GM19455 (cell line): ENCODE measurements around the gene HOXB5.

Experiments
- ATAC-seq: cut with Tn5 transposase; IDR thresholded peaks from one replicate; pipeline ENCODE4 v1.9.1; 2021; ENCODE audit not compliant: unreplicated experiment

HOXB5 gene

DNA sequence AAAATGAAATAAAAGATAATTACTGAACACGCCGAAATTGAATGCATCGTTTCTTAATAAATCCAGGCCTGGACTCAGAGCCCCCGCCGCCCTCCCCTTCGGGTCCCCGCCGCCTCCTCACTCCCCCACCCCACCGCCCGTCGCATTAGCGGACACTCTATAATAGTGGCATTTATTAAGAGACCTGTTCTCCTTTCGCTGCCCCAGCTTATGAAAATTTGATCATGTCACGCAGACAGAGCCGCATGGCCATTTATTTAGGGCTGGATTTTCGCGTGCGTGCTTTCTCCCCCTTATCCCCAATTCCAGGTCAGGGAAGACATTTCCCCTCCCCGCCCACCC lies 42.4 kb downstream of the HOXB5 start:
- ATAC-seq = no peak

DNA sequence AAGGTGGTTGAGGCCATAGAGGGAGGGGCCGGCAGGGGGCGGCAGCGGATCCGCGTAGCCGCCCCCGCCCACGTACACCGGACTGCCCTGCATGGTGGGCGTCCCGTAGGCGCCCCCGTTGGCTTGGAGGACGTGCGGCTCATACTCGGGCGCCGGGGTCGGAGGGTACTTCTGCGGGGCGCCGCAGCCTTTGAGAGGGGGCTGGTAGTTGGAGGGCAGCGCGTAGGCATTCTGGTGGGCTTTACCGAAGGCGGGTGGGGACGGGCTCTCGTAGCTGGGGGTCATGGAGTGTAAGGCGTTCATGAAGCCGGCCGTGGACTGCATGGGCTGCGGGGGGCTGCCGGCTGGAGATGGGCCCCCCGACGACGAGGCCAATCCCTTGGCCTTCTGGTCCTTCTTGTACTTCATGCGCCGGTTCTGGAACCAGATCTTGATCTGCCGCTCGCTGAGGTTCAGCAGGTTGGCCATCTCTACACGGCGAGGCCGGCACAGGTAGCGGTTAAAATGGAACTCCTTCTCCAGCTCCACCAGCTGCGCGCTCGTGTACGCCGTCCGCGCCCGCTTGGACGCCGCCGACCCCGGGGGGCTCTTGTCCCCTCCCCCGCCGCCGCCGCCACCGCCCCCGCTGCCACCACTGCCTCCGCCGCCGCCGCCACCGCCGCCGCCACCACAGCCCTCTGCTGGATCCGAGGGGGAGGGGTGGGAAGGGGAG lies 42.9 kb downstream of the HOXB5 start:
- no peak for ATAC-seq

DNA sequence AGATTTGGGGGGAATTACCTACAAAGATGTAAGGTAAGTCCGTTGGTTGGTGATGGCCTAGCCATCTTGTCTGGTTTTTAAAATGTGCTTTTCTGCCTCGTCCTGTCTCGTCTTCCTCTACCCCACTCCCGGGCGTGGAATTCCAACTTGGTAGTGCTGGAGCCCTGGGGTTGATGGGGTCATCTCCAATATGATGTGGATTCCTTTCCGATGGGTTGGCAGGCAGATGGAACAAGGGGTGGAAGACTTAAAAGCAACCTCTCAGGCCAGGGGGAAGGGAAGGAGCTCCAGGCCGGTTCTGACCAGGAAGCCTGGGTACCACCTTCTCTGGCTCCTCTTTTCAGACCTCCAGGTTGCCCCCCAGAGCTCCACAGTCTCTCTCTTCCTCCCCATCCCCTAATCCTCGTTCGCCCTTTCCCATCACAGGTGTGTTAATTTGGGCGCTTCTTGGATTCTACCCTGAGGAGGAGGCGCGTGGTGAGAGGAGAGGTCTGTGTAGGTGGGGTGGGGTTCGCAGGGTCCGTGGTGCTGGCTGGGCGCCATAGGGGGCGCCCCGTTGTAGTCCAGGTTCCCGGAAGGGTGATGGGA lies 43.6 kb downstream of the HOXB5 start:
- ATAC-seq = no peak

DNA sequence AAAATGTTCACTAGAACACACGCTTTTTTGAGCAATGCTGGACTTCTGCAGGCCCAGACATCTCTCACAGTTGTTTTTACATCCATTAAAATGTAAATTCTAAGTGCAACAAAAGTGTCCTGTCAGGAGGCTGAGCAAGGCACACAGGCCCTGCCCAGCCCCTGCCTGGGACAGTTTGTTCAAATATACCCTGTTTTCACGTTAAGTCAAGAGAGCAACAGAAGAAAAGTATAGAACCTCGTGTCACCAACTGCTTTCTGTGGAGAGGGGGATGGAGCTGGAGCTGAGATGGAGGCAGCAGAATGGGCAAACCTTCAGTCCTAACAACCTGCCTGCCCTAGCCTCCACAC lies 44.3 kb downstream of the HOXB5 start:
- ATAC-seq = no peak

DNA sequence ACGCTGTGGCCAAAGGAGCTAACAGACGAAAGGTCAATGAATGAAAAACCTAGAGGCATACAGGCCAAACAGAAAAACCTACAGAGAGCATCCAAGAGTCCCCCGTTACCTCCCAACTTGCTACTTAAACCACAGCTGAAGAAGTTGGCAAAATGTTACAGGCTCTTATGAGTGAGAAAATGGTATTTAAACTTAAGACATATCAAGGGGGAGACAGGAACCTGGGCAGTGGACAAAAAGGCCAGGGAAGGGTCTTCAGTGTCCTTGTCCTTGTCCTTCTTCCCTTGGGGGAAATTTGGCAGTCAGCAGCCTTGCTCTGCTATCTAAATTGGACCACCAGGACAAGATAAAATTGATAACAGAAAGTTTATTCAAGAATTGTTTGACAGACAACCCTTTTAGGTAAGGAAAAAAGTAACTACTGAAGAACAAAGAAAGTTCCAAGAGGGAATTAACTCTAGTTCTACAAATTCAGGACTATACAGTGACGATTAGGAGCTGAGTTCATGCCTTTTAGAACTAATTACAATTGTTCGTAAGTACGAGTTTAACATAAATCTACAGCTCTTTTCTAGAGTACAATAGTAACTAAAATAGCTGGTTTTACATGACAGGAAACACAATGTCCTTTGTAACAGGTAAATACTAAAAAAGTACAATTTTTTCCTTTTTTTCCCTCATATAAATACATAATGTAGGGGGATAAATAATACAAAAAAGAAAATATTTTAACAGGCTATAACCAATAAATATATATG lies 44.9 kb downstream of the HOXB5 start:
- no peak for ATAC-seq

DNA sequence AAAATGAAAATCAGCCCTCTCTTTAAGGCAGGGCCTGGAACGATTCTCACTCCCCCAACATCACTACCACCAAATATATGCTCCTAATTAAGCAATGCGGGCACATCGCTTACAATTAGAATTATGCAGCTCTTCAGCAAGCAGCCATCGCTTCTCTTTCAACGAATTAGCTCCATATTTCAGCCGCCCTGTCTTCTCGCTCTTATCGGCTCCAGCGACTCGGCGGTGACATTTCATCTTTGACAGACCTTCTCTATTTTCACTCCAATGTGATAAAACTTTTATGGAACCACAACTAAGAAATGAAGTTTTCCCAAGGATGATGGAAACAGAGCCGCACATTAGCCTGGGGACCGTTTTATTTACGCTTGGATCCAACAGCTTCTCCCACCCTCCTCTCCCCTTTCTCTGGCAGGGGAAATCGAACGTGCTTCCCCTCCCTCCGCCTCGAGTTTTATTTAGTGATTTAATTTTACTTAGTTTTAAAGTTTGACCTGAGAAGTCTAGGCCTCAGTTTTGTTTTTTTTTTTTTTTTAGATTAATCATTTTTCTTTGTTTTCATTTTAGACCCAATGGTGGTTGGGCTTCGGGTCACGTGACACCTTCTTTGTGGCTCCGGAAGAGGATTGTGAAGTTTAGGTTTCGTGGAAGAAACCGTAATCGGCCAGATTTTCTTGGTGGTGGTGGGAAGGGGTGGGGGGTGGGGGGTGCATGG lies 45.6 kb downstream of the HOXB5 start:
- ATAC-seq = no peak

DNA sequence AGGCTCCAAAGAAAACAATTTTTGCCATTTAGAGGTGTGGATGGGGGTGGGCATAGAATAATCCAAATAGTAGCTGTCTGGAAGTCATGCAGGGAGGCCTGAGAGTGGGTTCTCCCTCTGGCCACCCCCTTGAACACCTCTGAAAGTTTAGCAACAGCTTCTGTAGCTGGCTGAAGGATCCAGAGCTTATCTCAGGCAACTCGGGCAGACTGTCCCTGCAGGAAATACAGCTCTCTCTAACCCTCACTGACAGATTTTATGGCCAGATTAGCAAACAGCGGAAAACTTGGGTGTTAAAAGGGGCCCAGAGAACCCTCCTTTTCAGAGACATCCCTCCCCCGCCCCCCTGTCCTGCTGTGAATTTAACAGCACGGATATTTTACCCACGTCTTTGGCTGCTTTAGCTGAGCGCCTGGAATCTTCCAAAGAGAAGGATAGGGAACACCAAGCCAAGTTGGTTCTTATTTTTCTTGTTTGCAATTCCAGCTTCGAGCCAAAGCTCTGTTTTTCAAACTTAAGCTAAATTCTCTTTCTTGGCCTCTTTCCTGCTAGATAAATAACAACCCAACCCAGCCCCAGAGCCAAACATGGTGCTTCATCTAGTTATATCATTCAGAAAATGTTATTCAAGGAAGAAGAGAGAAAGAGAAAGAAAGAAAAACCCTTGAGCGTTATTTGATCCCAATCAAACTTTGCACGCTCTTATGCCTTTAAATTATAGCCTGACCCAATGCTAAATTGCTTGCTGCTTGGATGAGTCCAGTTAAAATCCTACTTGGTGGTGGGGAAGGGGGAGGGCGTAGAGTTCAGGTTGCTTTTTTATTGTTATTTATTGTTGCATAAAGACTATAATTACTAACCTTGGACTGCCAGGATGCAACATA lies 46.4 kb downstream of the HOXB5 start:
- no peak for ATAC-seq

DNA sequence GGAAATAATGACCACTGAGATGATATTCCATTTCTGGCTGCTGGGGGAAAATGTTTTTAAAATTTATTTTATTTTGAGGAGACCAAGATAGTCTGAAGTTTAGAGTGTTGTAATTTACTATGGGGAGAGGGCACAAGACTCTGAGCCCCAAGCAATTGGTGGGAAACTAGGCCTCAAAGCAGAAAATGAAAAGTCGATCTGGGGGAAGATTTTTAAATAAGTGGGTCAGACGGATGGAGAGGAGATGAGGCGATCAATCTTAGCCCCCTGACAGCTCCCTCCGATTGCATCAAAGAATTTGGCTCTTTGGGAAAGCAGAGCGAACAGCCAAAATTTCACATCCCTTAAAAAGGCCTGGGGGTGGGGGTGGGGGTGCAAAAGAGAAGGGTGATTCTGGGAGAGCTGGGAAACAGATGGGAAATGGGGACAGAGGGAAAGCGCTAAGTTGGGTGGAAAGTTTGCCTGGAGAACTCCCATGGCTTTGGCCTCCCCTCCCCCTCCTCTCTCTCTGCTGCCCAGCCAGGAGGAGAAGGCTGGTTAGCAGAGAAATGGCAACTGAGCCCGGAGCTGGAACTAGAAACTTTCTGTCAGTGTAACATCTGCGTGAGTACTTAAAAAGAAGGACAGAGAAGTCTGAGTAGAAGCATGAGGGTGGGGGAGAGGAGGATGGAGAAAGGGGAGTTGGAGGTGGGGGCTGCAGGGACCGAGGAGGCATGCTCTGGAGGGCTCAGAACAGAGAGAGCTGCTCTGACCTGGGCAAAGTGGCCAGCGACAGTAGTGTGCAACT lies 47.2 kb downstream of the HOXB5 start:
- ATAC-seq = no peak

DNA sequence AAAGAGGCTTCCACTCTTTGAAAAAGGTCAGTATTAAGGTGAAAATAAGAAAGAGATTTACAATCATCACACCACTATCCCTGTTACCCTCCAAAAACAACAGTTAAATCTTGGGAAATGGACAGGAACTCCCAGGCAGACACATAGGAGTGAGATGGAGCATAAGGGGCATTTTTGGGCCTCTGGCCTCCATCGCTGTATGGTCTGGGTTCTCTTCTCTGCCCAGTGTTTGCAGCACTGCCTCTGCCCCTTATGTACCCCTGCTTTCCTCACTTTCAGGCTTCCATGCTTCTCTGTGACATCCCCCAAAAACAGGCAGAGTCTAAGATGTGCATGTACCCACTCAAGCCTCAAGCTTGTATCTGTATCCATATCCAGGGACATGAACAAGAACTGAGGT lies 48.0 kb downstream of the HOXB5 start:
- ATAC-seq = no peak

DNA sequence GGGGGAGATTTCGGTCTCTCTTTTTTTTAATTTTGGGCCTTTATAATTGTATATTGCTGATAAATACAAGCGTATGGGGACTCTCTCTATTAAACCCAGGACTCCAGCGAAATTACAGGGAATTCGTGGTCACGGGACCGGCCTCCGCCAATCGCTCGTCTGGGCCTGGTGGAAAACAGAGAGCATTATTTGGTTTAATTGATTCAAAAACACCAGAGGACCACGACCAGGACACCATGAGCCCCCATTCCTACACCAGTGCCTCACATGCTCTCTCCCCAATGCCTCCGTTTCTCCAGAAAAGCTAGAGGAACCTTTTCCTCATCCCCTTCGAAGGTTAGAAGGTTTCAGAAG lies 48.6 kb downstream of the HOXB5 start, which contains the start of gene HOXB2:
Gene HOXB2 (minus strand): TSS at position 88 of the 354 bp plus-strand sequence. CDS start 198 bp downstream, outside the sequence.
- no peak for ATAC-seq

DNA sequence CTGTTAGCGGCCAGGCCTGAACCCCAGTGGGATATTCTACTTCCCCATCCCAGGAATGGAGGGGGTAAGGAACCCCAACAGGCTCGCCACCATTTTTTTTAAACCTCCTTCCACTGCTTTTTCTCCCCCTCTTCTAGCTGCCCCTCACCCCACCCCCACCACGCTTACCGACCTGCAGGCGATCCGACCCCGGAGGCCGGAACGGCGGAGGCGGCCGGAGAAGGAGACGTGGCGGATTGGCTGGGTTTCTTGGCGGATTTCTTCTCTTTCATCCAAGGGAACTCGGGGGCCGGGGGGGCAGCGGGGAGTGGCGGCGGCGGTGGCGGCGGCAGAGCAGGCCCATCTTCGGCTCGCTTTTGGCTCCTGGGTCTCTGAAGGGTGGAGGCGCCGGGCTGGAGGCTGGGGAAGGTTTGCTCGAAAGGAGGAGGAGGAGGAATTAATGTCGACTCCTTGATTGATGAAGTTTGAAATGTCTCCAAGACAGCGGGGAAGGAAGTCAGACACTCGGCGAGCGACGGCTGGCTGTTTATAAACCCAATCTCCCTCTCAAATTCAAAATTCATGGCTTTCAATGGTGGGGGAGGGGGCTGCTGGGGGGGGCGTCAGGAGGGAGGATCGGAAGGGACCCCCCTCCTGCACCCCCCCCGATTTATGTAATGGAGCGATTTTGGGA lies 49.1 kb downstream of the HOXB5 start:
- no peak for ATAC-seq

DNA sequence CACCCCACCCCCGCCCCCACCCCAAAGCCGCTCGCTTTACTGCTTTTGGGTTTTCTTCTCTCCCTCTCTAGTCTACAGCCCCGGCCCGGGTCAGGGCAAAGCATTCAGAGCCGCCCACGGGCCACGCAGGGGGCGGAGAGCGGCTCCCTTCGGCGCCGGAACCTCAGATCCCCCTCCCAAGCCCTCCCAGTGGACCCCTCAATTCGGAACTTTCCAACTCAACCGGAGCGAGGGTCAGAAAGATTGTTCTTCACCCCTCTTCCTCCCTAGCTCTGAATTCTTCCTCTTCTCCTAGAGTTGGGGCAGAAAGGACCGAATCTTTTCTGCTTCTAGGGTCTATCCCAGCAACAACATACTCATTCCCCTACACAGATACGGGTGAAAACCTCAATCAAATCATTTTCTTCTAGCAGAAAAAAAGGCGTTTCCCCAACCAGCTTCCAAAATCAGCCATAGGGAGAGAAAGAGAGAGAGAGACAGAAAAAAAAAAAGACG lies 49.7 kb downstream of the HOXB5 start:
- no peak for ATAC-seq

DNA sequence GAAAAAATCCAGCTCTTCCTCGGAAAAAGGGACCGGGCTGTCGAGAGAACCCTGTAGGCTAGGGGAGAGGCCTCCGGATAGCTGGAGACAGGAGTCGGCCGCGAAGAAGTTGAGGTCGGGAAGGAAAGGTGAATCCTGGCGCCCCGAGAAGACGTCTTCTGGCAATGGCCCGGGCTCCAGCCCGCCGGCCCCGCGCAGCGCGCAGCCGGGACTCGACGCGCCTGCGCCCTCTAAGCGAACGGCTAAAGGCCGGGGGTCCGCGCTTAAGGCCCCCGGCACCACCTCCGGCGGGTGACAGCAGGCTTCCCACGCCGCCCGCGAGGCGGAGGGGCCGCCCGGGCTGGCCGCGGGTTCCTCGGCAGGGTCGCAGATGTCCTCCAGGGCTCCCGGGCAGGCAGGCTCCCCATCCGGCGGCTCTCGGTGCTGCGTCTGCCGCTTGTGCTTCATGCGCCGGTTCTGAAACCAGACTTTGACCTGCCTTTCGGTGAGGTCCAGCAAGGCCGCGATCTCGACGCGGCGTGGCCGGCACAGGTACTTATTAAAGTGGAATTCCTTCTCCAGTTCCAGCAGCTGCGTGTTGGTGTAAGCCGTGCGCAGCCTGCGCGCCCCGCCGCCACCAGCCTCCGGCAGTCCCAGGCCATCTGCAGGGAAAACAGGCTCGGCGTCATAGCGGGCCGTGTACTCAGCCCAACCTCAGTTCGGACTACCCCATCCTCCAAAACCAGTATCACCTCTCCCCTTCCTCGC lies 50.3 kb downstream of the HOXB5 start:
- peak; percentile 64 for ATAC-seq

DNA sequence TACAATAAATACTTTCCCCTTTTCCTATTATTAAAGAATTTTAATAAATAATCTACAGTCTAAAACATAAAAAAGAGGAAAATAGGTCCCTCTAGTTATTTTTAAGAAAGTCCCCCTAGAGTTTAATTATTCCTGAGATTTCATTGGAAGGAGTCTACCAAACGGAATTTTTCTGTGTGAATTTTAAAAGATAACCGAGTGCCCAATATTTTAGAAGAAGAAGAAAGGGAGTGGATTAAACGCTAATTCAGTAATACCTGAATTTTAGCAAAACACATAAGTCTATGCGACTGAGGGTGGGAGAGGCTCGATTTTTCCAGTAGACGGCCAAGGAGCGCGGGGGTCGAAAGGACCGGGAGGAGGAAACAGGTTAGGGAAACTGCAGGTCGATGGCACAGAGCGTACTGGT lies 50.9 kb downstream of the HOXB5 start:
- ATAC-seq = no peak

DNA sequence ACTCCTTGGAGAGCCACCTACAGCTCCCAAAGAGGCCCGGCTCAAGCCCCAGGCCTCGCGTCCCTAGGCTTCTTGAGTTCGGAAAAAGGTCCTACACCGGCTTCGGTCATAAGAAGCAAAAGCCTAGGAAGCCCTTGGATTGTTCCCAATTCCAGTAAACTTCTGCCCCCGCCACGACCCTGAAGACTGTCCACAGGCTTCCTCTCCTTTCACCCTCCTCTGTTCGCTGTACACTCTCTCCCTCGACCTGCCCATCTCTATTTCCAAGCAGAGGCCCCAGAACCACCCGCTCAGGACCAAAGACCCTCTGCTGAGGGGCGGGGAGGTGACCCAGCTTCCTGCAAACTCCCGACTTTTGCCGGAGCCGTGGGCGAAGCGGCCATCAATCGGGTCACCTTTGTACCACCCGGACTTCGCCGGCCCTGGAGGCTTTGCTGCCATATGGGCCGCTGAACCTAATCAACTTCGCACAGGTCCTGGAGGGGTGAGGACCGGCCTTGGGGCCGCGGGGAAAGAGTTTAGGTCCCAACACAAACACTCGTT lies 51.4 kb downstream of the HOXB5 start:
- ATAC-seq = no peak

DNA sequence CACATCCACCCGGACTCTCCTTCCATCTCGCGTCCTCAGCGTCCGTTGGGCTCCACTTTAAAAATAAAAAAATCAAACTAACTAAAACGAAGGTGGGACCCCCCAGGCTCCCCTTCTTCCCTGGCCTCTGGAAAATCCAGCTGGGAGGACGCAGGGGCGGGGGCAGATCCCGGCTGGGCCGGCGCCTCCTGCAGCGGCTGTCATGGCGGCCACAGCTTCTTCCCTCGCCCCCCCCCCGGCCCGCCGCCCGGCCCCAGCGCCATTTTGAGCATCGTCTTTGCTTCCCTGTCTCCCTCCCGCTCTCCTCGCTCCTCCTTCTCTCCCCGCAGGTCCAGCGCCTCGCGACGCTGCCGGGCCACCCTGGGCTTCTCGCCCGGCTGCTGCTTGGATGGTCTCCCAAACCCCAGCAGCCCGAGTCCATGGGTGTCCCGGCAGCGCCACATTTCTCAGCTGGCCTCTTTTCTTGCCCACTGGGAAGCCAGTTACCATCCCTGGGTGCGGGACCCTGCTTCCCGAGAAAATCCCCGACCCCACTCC lies 51.9 kb downstream of the HOXB5 start:
- ATAC-seq = no peak
